Measurements from ENCODE around the gene HTR7. TPM values are rescaled to one million over a fixed set of nuclear protein-coding genes. Genes with fewer than 3 reads are reported as not detected.
"Not testable (repeated sequence)": the region's sequence is repeated elsewhere in the genome, so short reads cannot be mapped to it uniquely, and the experiment has no call there.

Gene HTR7
- total RNA-seq, 2 experiments from 2014 or later = not detected

DNA sequence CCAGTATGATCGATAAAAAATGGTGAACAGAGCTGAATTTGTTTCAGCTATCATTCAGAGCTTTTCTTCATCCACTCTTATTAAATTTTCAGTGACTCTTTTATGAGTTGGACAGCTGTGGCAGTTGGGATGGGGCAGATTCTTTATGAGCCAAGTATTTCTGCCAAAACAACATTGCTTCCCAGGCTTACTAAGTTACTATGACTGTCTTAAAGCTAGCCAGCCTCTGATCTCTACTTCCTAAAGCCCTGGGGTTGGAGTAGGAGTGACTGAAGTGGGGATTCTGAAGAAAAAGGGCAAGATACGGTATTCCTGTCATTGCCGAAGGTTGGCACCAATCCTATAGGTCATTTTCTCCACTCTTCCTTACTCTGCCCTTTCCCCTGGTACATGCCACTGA is 26.6 kb upstream of the HTR7 start:
- no peak overlapping the region for H3K4me3 Mint-ChIP-seq
- DNase-seq (no peak), ATAC-seq (no peak)
- intact Hi-C loops (cut with micrococcal nuclease) = no loop called here
- peaks cover 39% of the 10 kb centered on the region for H3K36me3 Mint-ChIP-seq (ENCODE audit: low read depth)
- ChIA-PET POLR2A (interaction anchor here (1.0 kb wide), 1 partner anchor 13 kb away, joined by 3 read pairs; the partner anchor contains the start of gene RPP30), CTCF (interaction anchor here (0.7 to 1.0 kb wide), 3 partner anchors 12 to 122 kb away, joined by 3 read pairs; no protein-coding TSS in a partner anchor)
- TF ChIP-seq, protein P1, sequence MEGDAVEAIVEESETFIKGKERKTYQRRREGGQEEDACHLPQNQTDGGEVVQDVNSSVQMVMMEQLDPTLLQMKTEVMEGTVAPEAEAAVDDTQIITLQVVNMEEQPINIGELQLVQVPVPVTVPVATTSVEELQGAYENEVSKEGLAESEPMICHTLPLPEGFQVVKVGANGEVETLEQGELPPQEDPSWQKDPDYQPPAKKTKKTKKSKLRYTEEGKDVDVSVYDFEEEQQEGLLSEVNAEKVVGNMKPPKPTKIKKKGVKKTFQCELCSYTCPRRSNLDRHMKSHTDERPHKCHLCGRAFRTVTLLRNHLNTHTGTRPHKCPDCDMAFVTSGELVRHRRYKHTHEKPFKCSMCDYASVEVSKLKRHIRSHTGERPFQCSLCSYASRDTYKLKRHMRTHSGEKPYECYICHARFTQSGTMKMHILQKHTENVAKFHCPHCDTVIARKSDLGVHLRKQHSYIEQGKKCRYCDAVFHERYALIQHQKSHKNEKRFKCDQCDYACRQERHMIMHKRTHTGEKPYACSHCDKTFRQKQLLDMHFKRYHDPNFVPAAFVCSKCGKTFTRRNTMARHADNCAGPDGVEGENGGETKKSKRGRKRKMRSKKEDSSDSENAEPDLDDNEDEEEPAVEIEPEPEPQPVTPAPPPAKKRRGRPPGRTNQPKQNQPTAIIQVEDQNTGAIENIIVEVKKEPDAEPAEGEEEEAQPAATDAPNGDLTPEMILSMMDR (IDR thresholded peaks at IDR 0.05) = no peak
- H3K9me3 Mint-ChIP-seq = no peaks in the 10 kb centered on the region
- H3K4me1 Mint-ChIP-seq (ENCODE audit: low read depth) = no peaks in the 10 kb centered on the region
- H3K27me3 Mint-ChIP-seq = no peaks in the 10 kb centered on the region
- no peak overlapping the region for H3K27ac Mint-ChIP-seq

DNA sequence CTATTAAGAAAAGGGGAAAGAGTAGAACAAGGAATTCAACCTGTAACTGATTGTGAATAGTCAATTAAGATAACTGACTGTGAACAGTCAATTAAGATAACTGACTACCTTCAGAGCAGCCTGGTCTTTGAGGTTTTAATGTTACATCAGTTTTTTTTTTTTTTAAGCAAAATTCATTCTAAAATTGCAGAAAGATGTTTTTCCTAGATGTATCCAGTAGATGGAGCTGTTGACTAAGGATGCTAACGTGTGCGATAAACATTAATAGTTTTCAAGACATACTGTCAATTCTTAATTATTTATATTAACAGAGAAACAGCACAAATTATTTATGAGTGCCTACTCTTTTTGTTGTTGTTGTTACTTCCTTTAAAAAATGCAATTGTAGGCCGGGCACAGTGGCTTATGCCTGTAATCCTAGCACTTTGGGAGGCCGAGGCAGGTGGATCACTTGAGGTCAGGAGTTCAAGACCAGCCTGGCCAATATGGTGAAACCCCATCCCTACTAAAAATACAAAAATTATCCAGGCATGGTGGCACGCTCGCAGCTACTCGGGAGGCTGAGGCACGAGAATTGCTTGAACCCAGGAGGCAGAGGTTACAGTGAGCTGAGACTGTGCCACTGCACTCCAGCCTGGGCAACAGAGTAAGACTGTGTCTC is 22.4 kb upstream of the HTR7 start:
- TF ChIP-seq, protein P1 (IDR thresholded peaks at IDR 0.05) = peak; percentile 76
- H3K27me3 Mint-ChIP-seq; H3K27ac Mint-ChIP-seq; DNase-seq; H3K4me3 Mint-ChIP-seq; H3K9me3 Mint-ChIP-seq; H3K4me1 Mint-ChIP-seq (ENCODE audit: low read depth); intact Hi-C loops (cut with micrococcal nuclease): not testable (repeated sequence)
- CTCF ChIA-PET = interaction anchor here (0.6 to 3.0 kb wide), 22 partner anchors 9 to 418 kb away, joined by 3 to 18 read pairs (median 4); partner anchors contain the start of gene HTR7
- POLR2A ChIA-PET = interaction anchor here (1.3 kb wide), 1 partner anchor 9 kb away, joined by 3 read pairs; no protein-coding TSS in a partner anchor
- H3K36me3 Mint-ChIP-seq (ENCODE audit: low read depth) = peaks cover 29% of the 10 kb centered on the region
- peak; percentile 67 for ATAC-seq

DNA sequence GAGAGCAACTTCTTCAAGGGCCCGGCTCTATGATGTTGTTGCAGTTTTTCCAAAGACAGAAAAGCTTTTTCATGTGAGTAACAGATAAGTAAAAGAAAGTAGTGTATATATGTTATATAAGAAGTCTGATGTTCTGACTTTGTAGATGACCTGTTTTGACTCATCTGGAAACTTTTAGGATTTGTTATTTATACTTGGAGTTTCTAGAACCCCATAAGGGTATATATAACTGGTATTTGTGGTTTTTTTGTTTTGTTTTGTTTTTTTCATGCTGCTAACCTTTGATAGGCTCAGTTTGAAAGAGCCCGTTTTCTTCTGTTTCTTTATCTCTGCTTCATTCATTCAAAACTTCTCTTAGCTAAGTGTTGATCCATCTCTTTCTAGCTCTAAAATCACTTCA is 21.2 kb upstream of the HTR7 start:
- Mint-ChIP-seq H3K27me3 (no peaks in the 10 kb centered on the region), H3K4me3 (no peak overlapping the region), H3K27ac (no peak overlapping the region), H3K4me1 (ENCODE audit: low read depth) (peaks cover 6% of the 10 kb centered on the region), H3K9me3 (no peaks in the 10 kb centered on the region), H3K36me3 (ENCODE audit: low read depth) (peaks cover 29% of the 10 kb centered on the region)
- TF ChIP-seq, protein P1 (IDR thresholded peaks at IDR 0.05) = no peak
- ATAC-seq = no peak
- intact Hi-C loops (cut with micrococcal nuclease) = no loop called here
- no peak for DNase-seq
- ChIA-PET CTCF (interaction anchor here (0.6 to 3.0 kb wide), 19 partner anchors 9 to 456 kb away, joined by 3 to 18 read pairs (median 4); partner anchors contain the start of gene HTR7), POLR2A (interaction anchor here (1.3 kb wide), 1 partner anchor 11 kb away, joined by 3 read pairs; no protein-coding TSS in a partner anchor)

DNA sequence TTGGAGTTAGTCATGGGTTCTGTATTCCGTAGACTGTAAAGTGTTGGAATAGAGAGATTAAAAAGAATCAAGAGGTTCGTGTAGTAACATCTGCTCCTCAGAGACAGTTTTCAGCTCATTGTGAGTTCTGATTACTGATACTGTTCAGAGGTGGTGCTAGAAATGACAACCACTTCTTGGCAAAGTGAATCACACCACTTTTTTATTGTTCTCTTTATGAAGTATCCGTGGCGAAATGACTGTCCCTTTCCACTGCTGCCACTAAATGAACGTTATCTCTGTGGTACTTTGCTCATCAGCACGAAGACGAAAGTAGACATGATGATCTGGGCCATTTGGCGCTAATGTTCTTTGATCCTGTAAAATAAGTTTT is 14.8 kb upstream of the HTR7 start:
- H3K27ac Mint-ChIP-seq = peak overlapping the region; percentile 94
- POLR2A ChIA-PET = interaction anchor here (0.9 to 1.4 kb wide), 3 partner anchors 16 to 291 kb away, joined by 3 to 5 read pairs (median 3); no protein-coding TSS in a partner anchor

More for the DNA sequence above, 14.8 kb upstream of the HTR7 start:
- Mint-ChIP-seq H3K36me3 (ENCODE audit: low read depth) (peaks cover 11% of the 10 kb centered on the region), H3K4me1 (ENCODE audit: low read depth) (peaks cover 25% of the 10 kb centered on the region), H3K27me3 (peaks cover 20% of the 10 kb centered on the region), H3K4me3 (peak overlapping the region; percentile 96), H3K9me3 (peaks cover 4% of the 10 kb centered on the region)
- DNase-seq = peak; percentile 61
- ATAC-seq = peak; percentile 40
- TF ChIP-seq, protein P1 (IDR thresholded peaks at IDR 0.05) = no peak
- CTCF ChIA-PET = interaction anchor here (1.0 to 1.9 kb wide), 6 partner anchors 10 to 377 kb away, joined by 3 to 10 read pairs (median 3); partner anchors contain the start of gene HTR7
- intact Hi-C loops (cut with micrococcal nuclease) = no loop called here

Data from activated CD8-positive, alpha-beta T cell treated with anti-CD3 and anti-CD28 coated beads for 36 hours (primary cell).